GM23338 (cell line): ENCODE measurements around the gene EML3. TPM values are rescaled to one million over a fixed set of nuclear protein-coding genes. Genes with fewer than 3 reads are reported as not detected.

Experiments used
- ATAC-seq: fragments of 200-7000 bp; cut with Tn5 transposase; 3 replicates; pipeline ENCODE4 v1.9.1; 2020
- DNase-seq: peaks from one replicate; pipeline ENCODE4 v3.0.0-alpha.2; 2015; ENCODE audit warnings: low spot score
- H2AFZ ChIP-seq: fragments of 200-600 bp; sonication (generic); 2 replicates; pipeline ENCODE4 v1.8.0; 2016; ENCODE audit warnings: antibody characterized with exemption, mild to moderate bottlenecking, moderate library complexity
- H3F3A ChIP-seq: fragments of 200-600 bp; sonication (generic); replicated peaks from 2 replicates; pipeline ENCODE4 v1.8.0; 2017; ENCODE audit warnings: antibody characterized with exemption, mixed run types, low read depth
- H3K27ac ChIP-seq: fragments of 200-600 bp; sonication (generic); 2 replicates; pipeline ENCODE4 v1.6.1; 2016; ENCODE audit warnings: low read depth
- H3K27me3 ChIP-seq: fragments of 200-600 bp; sonication (generic); 2 replicates; pipeline ENCODE4 v1.8.0; 2016; ENCODE audit warnings: mild to moderate bottlenecking, mixed run types, moderate library complexity; ENCODE audit not compliant: insufficient read depth
- H3K36me3 ChIP-seq: fragments of 200-600 bp; sonication (generic); 2 replicates; pipeline ENCODE4 v1.8.0; 2016; ENCODE audit warnings: mild to moderate bottlenecking; ENCODE audit not compliant: insufficient read depth
- H3K4me1 ChIP-seq: fragments of 200-600 bp; sonication (generic); 2 replicates; pipeline ENCODE4 v1.8.0; 2016; ENCODE audit warnings: mild to moderate bottlenecking, moderate library complexity; ENCODE audit not compliant: insufficient read depth
- H3K4me2 ChIP-seq: fragments of 200-600 bp; sonication (generic); 2 replicates; pipeline ENCODE4 v1.7.1; 2017; ENCODE audit warnings: mixed run types
- H3K4me3 ChIP-seq: fragments of 200-600 bp; sonication (generic); 2 replicates; pipeline ENCODE4 v1.6.1; 2016; ENCODE audit warnings: mixed run types
- H3K79me2 ChIP-seq: fragments of 200-600 bp; sonication (generic); replicated peaks from 2 replicates; pipeline ENCODE4 v1.8.0; 2017; ENCODE audit warnings: mild to moderate bottlenecking; ENCODE audit not compliant: insufficient read depth
- H3K9me2 ChIP-seq: fragments of 200-600 bp; sonication (generic); 2 replicates; pipeline ENCODE4 v1.8.0; 2017; ENCODE audit not compliant: insufficient read depth
- H4K20me1 ChIP-seq: fragments of 200-600 bp; sonication (generic); replicated peaks from 2 replicates; pipeline ENCODE4 v1.8.0; 2017; ENCODE audit warnings: mild to moderate bottlenecking; ENCODE audit not compliant: insufficient read depth
- H3K27ac Mint-ChIP-seq: 2 replicates; pipeline ENCODE4 v1.8.0; 2020; ENCODE audit warnings: inconsistent platforms, mild to moderate bottlenecking, moderate library complexity, mixed read lengths
- H3K27me3 Mint-ChIP-seq: 3 replicates; pipeline ENCODE4 v1.8.0; 2022; ENCODE audit warnings: low read depth, mild to moderate bottlenecking, moderate library complexity, mixed read lengths, inconsistent platforms; ENCODE audit not compliant: insufficient read depth, poor library complexity
- H3K36me3 Mint-ChIP-seq: 3 replicates; pipeline ENCODE4 v1.8.0; 2021; ENCODE audit warnings: low read depth, mild to moderate bottlenecking, inconsistent platforms, moderate library complexity, mixed read lengths
- H3K4me1 Mint-ChIP-seq: 3 replicates; pipeline ENCODE4 v1.8.0; 2020; ENCODE audit warnings: mild to moderate bottlenecking, inconsistent platforms, mixed read lengths
- H3K4me3 Mint-ChIP-seq: 3 replicates; pipeline ENCODE4 v1.8.0; 2021; ENCODE audit warnings: moderate library complexity, mild to moderate bottlenecking, inconsistent platforms, mixed read lengths
- H3K9me3 Mint-ChIP-seq: 3 replicates; pipeline ENCODE4 v1.8.0; 2020; ENCODE audit warnings: moderate library complexity, mild to moderate bottlenecking, inconsistent platforms, mixed read lengths
- CREB1 ChIP-seq: fragments of 250-450 bp; sonication (Bioruptor Pico); IDR thresholded peaks from 2 replicates; pipeline ENCODE4 v1.5.0; 2020; ENCODE audit warnings: low read depth, mild to moderate bottlenecking, moderate library complexity
- CTCF ChIP-seq, 2 experiments: fragments of 200-600 bp in 1 of 2; sonication (generic) in 1 of 2; conservative IDR thresholded peaks; 2 replicates each; pipeline versions ENCODE4 v1.5.1 to v1.6.1; 2016 to 2017; ENCODE audit warnings: antibody characterized with exemption in 2 of 2, low read depth in 2 of 2, mild to moderate bottlenecking in 2 of 2, moderate library complexity in 1 of 2
- ETS1 ChIP-seq: IDR thresholded peaks from 2 replicates; pipeline ENCODE4 v1.6.1; 2016; ENCODE audit warnings: antibody characterized with exemption
- EZH2 ChIP-seq: fragments of 200-600 bp; sonication (generic); IDR thresholded peaks from one replicate; pipeline ENCODE4 v1.8.0; 2017; ENCODE audit warnings: antibody characterized with exemption, mild to moderate bottlenecking, low read depth; ENCODE audit not compliant: unreplicated experiment
- EZH2phosphoT487 ChIP-seq: fragments of 200-600 bp; sonication (generic); IDR thresholded peaks from one replicate; pipeline ENCODE4 v1.8.1; 2018; ENCODE audit warnings: antibody characterized with exemption; ENCODE audit not compliant: unreplicated experiment
- JUNB ChIP-seq: IDR thresholded peaks from one replicate; pipeline ENCODE4 v1.6.1; 2016; ENCODE audit warnings: antibody characterized with exemption; ENCODE audit not compliant: unreplicated experiment
- NANOG ChIP-seq: IDR thresholded peaks from 2 replicates; pipeline ENCODE4 v1.6.1; 2016; ENCODE audit warnings: antibody characterized with exemption, borderline replicate concordance
- POLR2AphosphoS5 ChIP-seq: IDR thresholded peaks from 2 replicates; pipeline ENCODE4 v1.6.1; 2016; ENCODE audit warnings: antibody characterized with exemption, low read depth
- REST ChIP-seq: IDR thresholded peaks from one replicate; pipeline ENCODE4 v1.6.1; 2018; ENCODE audit warnings: antibody characterized with exemption; ENCODE audit not compliant: unreplicated experiment
- STAT1 ChIP-seq: IDR thresholded peaks from one replicate; pipeline ENCODE4 v1.6.1; 2016; ENCODE audit warnings: antibody characterized with exemption; ENCODE audit not compliant: unreplicated experiment
- ZNF114 ChIP-seq: fragments of 250-450 bp; sonication (Bioruptor Pico); IDR thresholded peaks from 2 replicates; pipeline ENCODE4 v1.5.0; 2020; ENCODE audit warnings: mild to moderate bottlenecking, moderate library complexity
- ZNF331 ChIP-seq: fragments of 250-450 bp; sonication (Bioruptor Pico); IDR thresholded peaks from 2 replicates; pipeline ENCODE4 v1.5.0; 2020; ENCODE audit warnings: low read depth, mild to moderate bottlenecking, moderate library complexity
- ZNF462 ChIP-seq: fragments of 250-450 bp; sonication (Bioruptor Pico); IDR thresholded peaks from 2 replicates; pipeline ENCODE4 v1.5.0; 2020; ENCODE audit warnings: mild to moderate bottlenecking, moderate library complexity
- polyA plus RNA-seq: library from polyadenylated mRNA; unstranded; fragments of >200 nt; fragmentation: Nextera tagmentation; extraction: Ambion mirVana; gene quantifications from 2 replicates; pipeline ENCODE4 v1.2.1, GENCODE V29; 2016
- total RNA-seq: library from RNA; depleted of rRNA; stranded (reverse); fragments of >200 nt; shearing (Covaris generic); gene quantifications from 2 replicates; pipeline ENCODE4 v1.2.3, GENCODE V29; 2014

EML3 gene
- total and polyA plus RNA-seq, 2 experiments from 2014 or later: 15.4 to 17.1 TPM

- no peaks in the 10 kb centered on the region for H3K36me3 ChIP-seq
- H3K4me3 Mint-ChIP-seq: no peak overlapping the region; the same call in 2 of the 3 replicates
- H3K27me3 ChIP-seq: peaks cover 11% of the 10 kb centered on the region; the same call in 1 of the 2 replicates
- H3K4me1 ChIP-seq: peaks cover 8% of the 10 kb centered on the region; the same call in 1 of the 2 replicates
- DNase-seq (no peak), ATAC-seq (no peak)
- H4K20me1 ChIP-seq: no peaks in the 10 kb centered on the region
- no peak overlapping the region for H2AFZ ChIP-seq
- peaks cover 32% of the 10 kb centered on the region for H3K4me1 Mint-ChIP-seq
- no peak overlapping the region; the same call in 1 of the 2 replicates for H3K27ac ChIP-seq
- H3K4me3 ChIP-seq: no peak overlapping the region
- peaks cover 16% of the 10 kb centered on the region for H3K36me3 Mint-ChIP-seq
- peaks cover 4% of the 10 kb centered on the region; the same call in 2 of the 3 replicates for H3K9me3 Mint-ChIP-seq
- peaks cover 16% of the 10 kb centered on the region; the same call in 1 of the 2 replicates for H3F3A ChIP-seq
- no peaks in the 10 kb centered on the region for H3K9me2 ChIP-seq
- TF ChIP-seq JUNB (no peak), POLR2AphosphoS5 (no peak), STAT1 (no peak), REST (no peak), EZH2phosphoT487 (no peak), ZNF114 (CRISPR knock-in tag) (no peak), EZH2 (no peak), CTCF (conservative IDR thresholded peaks at IDR 0.05; ENCODE audit: low read depth in 2 of 2) (no peak), NANOG (no peak), ZNF331 (CRISPR knock-in tag) (no peak), ZNF462 (no peak), ETS1 (no peak), CREB1 (CRISPR knock-in tag) (no peak)
- peaks cover 25% of the 10 kb centered on the region for H3K27me3 Mint-ChIP-seq
- H3K4me2 ChIP-seq: no peak overlapping the region
- peak overlapping the region; percentile 81 for H3K27ac Mint-ChIP-seq
- H3K79me2 ChIP-seq: no peaks in the 10 kb centered on the region
These were observed 1.7 kb upstream of the EML3 start for GRCh38 chr11:62614275-62614674.
